ENCODE measurements around the gene MATN1.

- TF ChIP-seq, protein P1, sequence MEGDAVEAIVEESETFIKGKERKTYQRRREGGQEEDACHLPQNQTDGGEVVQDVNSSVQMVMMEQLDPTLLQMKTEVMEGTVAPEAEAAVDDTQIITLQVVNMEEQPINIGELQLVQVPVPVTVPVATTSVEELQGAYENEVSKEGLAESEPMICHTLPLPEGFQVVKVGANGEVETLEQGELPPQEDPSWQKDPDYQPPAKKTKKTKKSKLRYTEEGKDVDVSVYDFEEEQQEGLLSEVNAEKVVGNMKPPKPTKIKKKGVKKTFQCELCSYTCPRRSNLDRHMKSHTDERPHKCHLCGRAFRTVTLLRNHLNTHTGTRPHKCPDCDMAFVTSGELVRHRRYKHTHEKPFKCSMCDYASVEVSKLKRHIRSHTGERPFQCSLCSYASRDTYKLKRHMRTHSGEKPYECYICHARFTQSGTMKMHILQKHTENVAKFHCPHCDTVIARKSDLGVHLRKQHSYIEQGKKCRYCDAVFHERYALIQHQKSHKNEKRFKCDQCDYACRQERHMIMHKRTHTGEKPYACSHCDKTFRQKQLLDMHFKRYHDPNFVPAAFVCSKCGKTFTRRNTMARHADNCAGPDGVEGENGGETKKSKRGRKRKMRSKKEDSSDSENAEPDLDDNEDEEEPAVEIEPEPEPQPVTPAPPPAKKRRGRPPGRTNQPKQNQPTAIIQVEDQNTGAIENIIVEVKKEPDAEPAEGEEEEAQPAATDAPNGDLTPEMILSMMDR (IDR thresholded peaks at IDR 0.05 in 2 of 3, conservative IDR thresholded peaks at IDR 0.05 in 1 of 3; ENCODE audit: borderline replicate concordance in 1 of 3, insufficient read depth in 1 of 3, low read depth in 2 of 3, low read length in 2 of 3), result no peak
- TF ChIP-seq EGR1 (IDR thresholded peaks at IDR 0.05; ENCODE audit: low read depth), result no peak
- TF ChIP-seq, protein P2, sequence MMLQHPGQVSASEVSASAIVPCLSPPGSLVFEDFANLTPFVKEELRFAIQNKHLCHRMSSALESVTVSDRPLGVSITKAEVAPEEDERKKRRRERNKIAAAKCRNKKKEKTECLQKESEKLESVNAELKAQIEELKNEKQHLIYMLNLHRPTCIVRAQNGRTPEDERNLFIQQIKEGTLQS (IDR thresholded peaks at IDR 0.05), result no peak
Measured at GRCh38 chr1:30755746-30756145, 32.4 kb upstream of the MATN1 start.
